GM21786 (cell line): ENCODE measurements around the gene SLC50A1.
"Not testable (repeated sequence)": the region's sequence is repeated elsewhere in the genome, so short reads cannot be mapped to it uniquely, and the experiment has no call there.

Experiments used
- ATAC-seq: cut with Tn5 transposase; IDR thresholded peaks from one replicate; pipeline ENCODE4 v1.9.1; 2021; ENCODE audit not compliant: unreplicated experiment

SLC50A1 gene

DNA sequence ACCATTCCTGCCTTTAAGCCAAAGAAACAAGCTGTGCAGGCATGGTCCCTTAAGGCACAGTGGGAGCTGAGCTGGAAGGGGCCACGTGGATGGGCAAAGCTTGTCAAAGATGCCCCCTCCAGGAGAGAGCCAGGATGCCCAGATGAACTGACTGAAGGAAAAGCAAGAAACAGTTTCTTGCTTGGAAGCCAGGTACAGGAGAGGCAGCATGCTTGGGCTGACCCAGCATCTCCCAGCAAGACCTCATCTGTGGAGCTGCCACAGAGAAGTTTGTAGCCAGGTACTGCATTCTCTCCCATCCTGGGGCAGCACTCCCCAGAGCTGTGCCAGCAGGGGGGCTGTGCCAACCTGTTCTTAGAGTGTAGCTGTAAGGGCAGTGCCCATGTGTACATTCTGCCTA is 1.3 kb upstream of the SLC50A1 start:
- ATAC-seq, result no peak

GRCh38 chr1:155134880-155135414 is 705 bp upstream of the SLC50A1 start:
- no peak for ATAC-seq

DNA sequence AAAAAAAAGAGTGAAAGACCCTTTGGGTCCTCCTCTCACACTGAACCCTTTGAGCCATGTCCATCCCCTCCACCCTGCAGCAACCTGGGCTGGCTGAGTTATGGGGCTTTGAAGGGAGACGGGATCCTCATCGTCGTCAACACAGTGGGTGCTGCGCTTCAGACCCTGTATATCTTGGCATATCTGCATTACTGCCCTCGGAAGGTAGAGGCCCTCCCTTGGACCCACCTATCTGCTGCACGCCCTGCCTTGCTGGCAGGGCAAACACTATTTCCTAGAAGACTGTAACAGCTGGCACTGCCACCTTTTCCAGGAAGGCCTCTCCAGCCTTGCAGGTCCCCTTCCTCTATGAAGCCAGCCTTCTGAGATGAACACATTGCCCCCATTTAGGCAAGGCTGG is 1.1 kb downstream of the SLC50A1 start:
- ATAC-seq, result no peak

DNA sequence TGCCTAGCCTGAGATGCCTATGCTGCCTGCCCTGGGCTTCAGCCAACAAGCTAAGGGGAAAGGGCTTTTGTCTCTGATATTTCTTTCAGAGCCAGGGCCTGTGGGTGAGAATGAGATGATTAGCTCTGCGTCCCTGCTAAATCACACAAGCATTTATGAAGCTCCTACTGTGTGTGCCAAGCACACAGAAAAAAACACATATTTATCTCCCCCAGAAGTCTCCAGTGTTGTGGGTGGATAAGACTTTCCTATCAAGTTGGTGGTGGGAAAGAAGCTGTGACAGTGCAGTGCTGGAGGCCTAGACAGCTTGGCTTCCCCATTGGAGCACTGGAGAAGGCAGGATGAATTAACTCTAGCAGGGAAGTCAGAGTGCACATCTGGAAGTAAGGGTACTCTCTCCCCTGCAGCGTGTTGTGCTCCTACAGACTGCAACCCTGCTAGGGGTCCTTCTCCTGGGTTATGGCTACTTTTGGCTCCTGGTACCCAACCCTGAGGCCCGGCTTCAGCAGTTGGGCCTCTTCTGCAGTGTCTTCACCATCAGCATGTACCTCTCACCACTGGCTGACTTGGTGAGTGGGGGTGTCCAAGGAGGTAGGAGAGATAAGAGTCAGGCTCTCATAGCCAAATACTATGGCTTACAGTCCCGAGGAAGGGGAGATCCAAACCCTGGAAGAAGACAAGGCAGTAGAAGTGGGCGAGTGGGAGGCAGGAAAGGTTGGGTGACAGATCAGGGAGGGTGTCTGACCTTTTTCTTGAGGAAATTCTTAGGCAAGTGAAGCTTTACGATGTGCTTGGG is 1.7 kb downstream of the SLC50A1 start:
- ATAC-seq, result no peak

DNA sequence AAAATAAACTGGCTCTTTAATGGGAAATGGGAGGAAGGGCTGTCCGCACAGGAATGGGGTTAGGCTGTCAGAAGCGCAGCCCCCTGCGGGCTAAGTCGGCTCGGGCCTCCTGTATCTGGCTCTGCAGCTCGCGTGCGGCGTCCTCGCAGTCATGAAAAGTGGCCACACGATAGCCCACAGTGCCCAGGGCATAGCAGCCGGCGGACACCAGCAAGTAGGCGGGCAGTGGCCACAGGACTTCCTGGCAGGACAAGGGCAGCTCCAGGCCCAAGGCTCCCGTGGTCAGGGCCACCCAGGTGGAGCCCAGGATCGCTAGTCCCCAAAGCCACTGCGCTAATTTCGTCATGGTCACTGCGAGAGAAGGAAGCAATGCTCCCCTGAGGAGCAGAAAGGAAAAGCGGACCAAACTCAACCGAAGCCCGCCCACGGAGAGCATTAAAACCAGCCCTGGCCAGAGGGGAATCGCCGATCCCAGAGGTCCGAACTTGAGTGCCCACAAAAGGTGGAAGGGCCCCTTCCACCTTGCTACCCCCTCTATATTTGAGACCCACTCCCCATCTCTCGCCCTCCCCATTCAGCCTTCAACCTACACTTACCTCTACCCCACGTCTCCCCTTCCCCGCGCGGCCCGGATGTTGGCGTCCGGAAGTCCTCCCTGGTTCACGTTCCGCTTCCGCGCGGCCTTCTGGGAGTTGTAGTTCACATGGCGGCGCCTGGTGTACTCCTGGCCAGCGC is 4.4 kb downstream of the SLC50A1 start, which contains the start of gene DPM3:
Gene DPM3 (minus strand): TSS at position 637 of the 735 bp plus-strand sequence. CDS start 291 bp downstream, at position 346.
- peak; percentile 68 for ATAC-seq

DNA sequence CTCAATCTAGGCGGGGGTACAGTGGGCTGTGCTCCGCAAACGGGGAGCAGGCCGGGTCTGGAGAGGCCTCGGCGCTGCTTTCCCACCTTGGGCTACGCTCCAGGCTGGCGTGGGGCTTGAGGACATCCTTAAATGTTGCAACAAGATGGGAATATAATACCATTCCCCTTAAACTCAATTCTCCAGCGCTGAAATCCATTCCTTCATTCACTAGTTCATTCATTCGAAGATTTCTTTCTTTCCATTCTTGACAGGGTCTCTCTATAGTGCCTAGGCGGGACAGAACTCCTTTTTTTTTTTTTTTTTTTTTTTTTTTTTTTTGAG is 4.9 kb downstream of the SLC50A1 start:
- ATAC-seq, result no peak

DNA sequence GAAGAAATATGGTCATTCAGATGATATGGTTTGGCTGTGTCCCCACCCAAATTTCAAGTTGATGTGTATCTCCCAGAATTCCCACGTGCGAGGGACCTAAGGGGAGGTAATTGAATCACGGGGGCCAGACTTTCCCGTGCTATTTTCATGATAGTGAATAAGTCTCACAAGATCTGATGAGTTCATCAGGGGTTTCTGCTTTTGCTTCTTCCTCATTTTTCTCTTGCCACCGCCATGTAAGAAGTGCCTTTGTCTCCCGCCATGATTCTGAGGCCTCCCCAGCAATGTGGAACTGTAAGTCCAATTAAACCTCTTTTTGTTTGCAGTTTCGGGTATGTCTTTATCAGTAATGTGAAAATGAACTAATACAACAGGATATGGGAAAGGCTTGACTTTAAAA is 6.1 kb downstream of the SLC50A1 start:
- no peak for ATAC-seq

DNA sequence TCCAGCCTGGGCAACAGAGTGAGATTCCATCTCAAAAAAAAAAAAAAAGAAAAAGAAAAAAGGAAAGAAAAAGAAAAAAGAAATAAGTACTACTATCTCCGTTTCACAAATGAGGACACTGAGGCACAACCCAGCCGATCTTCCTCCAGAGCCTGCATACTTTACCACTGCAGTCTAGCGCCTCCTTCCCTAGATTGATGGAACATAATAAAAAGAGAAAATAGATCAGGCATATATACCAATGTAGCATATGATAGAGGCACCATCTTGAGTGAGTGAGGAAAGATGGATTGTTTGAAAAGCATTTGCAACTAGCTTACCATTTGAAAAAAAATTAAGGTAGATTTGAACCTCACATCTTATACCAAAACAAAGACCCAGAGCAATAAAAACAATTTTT is 9.8 kb downstream of the SLC50A1 start:
- ATAC-seq, result no peak

GRCh38 chr1:155155996-155156643 is 20.5 kb downstream of the SLC50A1 start:
- ATAC-seq, result not testable (repeated sequence)

GRCh38 chr1:155158991-155159390 is 23.3 kb downstream of the SLC50A1 start:
- ATAC-seq, result no peak

DNA sequence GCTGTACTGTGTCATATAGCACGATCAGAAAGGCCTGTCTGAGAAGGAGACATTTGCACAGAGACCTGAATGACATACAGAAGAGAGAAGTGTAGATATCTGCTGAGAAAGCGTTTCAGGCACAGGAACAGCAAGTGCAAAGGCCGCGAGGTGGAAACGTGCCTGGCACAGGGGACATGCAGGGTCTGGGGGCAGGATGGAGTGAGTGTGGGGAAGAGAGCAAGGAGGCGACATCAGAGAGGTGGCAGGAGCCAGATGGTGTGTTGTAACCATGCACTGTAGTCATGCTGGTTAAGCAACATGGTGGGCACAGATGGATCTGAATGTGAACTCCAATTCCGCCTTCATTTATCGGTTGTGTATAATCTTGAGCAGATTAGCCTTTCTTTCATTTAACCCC is 24.5 kb downstream of the SLC50A1 start:
- ATAC-seq, result no peak

GRCh38 chr1:155162631-155163030 is 27.0 kb downstream of the SLC50A1 start:
- ATAC-seq, result not testable (repeated sequence)

DNA sequence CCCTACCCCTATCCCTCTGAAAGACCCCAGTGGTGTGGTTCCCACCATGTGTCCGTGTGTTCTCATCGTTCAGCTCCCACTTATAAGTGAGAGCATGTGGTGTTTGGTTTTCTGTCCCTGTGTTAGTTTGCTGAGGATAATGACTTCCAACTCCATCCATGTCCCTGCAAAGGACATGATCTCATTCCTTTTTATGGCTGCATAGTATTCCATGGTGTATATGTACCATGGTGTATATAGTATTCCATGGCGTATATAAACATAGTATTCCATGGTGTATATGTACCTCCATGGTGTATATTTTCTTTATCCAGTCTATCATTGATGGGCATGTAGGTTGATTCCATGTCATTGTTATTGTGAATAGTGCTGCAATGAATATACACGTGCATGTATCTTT is 28.1 kb downstream of the SLC50A1 start:
- ATAC-seq, result not testable (repeated sequence)

DNA sequence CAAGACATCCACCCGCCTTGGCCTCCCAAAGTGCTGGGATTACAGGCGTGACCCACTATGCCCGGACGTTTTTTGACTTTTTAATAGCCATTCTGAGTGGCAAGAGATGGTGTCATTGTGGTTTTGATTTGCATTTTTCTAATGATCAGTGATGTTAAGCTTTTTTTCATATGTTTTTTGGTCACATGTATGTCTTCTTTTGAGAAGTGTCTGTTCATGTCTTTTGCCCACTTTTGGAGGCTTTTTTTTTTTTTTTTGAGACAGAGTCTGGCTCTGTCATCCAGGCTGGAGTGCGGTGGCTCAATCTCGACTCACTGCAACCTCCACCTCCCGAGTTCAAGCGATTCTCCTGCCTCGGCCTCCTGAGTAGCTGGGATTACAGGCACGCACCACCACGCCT is 29.0 kb downstream of the SLC50A1 start:
- not testable (repeated sequence) for ATAC-seq

DNA sequence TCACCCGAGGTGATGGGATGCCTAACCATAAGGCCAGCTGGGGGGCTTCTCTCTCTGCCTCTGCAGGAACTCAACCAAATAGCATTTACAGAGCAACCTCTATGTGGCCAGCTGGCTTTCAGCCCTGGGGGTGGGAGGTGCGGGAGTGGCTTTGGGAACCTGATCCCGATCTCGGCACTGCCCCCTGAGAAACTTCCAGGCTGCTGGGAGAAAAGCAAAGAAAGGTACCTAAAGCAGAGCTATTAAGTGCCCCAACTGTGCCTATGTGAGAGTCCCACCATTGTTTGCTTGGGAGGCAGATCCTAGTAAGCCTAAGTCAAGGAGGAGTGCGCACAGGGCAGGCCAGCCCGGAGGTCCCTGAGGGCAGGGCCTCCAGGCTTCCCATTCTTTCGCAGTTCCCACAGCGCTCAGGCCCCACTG is 30.4 kb downstream of the SLC50A1 start:
- no peak for ATAC-seq

DNA sequence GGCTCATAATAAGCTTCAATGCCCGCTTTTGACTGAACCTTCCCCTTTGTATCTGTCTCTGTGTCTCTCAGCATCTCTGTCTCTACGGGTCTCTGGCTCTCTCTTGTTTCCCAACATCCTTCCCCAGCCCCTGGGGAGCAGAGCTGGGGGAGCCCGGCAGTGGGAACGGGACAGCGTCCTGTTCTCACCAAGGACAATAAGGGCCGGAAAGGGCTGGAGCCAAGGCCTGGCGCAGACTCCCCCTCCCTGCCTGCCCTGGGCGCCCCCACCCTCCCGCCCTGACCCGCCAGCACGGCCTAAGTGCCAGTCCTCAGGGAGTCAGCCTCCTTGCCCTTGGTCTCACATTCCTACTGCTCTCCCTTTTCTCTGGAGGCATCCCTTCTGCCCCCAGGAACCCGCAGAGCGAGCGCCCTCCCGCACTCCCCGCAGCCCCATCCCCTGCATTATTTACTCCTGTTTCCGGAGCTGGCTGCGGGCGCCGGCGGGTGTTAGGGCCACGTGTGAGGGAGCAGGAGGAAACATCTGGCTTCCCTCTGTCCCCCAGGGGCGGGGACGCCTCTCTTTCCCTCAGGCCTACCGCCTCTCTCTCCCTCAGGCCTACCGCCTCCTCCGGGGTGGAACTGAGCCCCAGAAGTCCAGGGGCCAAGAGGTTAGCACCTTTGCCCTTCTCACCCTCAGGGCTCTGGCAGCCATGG is 31.0 kb downstream of the SLC50A1 start:
- ATAC-seq, result no peak

DNA sequence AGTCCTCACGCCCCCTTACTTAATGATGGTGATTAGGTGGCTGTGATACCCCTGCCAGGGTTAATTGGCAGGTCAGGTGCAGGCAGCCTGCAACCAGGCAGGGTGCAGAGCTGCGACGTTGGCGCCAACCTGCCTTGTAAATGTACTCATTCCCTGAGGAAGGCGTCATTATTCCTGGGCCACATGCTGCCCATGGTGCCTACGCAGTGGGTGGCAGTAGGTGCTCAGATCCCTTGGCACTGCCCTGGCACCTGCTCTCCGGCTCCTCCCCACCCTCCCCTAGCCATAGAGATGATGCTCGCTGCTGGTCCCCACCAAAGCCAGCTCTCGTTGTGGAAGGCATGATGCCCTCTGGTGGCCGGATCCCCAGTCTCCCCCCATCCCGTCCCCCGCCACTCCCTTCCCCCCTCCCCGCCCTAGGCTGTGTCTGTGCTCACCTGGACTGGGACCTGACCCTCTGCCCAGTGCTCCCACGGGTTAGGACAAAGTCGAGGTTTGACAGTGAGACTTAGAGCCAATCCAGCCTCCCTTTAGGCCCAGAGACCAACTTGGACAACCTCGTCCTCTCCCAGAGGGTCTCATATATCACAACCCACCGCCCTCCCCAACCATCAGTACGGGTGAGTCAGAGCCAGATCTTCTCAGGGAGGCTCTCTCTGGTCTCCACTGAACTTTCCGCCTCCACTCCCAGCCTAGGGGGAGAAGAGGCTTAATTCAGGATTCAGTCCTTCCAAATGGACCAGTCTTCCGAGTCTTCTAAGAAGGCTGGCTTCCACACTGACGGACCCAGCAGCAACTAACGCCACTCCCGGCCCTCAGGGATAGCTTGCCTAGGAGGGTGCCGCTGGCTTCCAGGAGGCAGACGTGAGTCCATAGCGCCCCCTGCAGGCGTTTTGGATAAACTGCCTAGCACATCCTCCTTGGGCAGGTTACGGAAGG is 31.8 kb downstream of the SLC50A1 start:
- no peak for ATAC-seq

- not testable (repeated sequence) for ATAC-seq
These were observed 32.4 kb downstream of the SLC50A1 start for GRCh38 chr1:155168105-155168445.

GRCh38 chr1:155168456-155169210 is 33.0 kb downstream of the SLC50A1 start:
- ATAC-seq, result no peak
